B cell (primary cell): Measurements from ENCODE around the gene SLC35B2. TPM values are rescaled to one million over a fixed set of nuclear protein-coding genes. Genes with fewer than 3 reads are reported as not detected.

Source experiments
- ATAC-seq: fragments of 200-7000 bp; cut with Tn5 transposase; one replicate; pipeline ENCODE4 v1.10.0; 2021; ENCODE audit warnings: low read depth, mild to moderate bottlenecking, moderate number of reproducible peaks, moderate library complexity
- CTCF ChIA-PET: fragments of 350-600 bp; sonication (Branson Sonifier 250); formaldehyde crosslinking; loops from one replicate; lab custom pipeline; 2021; ENCODE audit warnings: antibody characterized with exemption, inconsistent platforms; lab: Charles Lee
- POLR2A ChIA-PET: fragments of 350-600 bp; sonication (Branson Sonifier 250); formaldehyde crosslinking; loops from one replicate; lab custom pipeline; 2021; ENCODE audit warnings: antibody characterized with exemption; lab: Charles Lee
- DNase-seq: peaks from one replicate; pipeline ENCODE4 v3.0.0; 2013
- H2AFZ ChIP-seq: 2 replicates; pipeline ENCODE4 v1.6.1; 2012; ENCODE audit warnings: mild to moderate bottlenecking, low read depth, low read length; ENCODE audit not compliant: insufficient read depth, poor library complexity, severe bottlenecking
- H3K27ac ChIP-seq, 2 donors: 1 replicate in 1 of 2; 2 replicates in 1 of 2; pipeline ENCODE4 v1.5.1; 2012 to 2013; ENCODE audit warnings: low read length in 2 of 2, mild to moderate bottlenecking in 2 of 2, moderate library complexity in 1 of 2
- H3K27me3 ChIP-seq, 4 experiments: fragments of 200-600 bp in 1 of 4; sonication (generic) in 1 of 4; replicated peaks in 1 of 4; 1 replicate in 2 of 4; 2 replicates in 2 of 4; pipeline versions ENCODE4 v1.6.1 to v1.7.0; 2013 to 2016; ENCODE audit warnings: low read length in 3 of 4, mild to moderate bottlenecking in 2 of 4, mixed read lengths in 1 of 4, moderate library complexity in 1 of 4; ENCODE audit not compliant: insufficient read depth in 4 of 4, control insufficient read depth in 3 of 4; ENCODE audit errors: control extremely low read depth in 1 of 4
- H3K36me3 ChIP-seq, 2 experiments: replicated peaks in 1 of 2; 1 replicate in 1 of 2; 2 replicates in 1 of 2; pipeline versions ENCODE4 v1.6.1 to v1.7.1; 2013; ENCODE audit warnings: low read length in 1 of 2; ENCODE audit not compliant: insufficient read depth in 2 of 2, control insufficient read depth in 1 of 2; ENCODE audit errors: control extremely low read depth in 1 of 2, extremely low read depth in 1 of 2
- H3K4me1 ChIP-seq, 2 donors: fragments of 200-600 bp in 1 of 2; sonication (generic) in 1 of 2; 1 replicate in 1 of 2; 2 replicates in 1 of 2; pipeline versions ENCODE4 v1.5.1 to v1.6.1; 2013 to 2017; ENCODE audit warnings: low read length in 2 of 2; ENCODE audit not compliant: control insufficient read depth in 2 of 2, insufficient read depth in 2 of 2
- H3K4me2 ChIP-seq: replicated peaks from 2 replicates; pipeline ENCODE3; 2012; ENCODE audit warnings: mild to moderate bottlenecking, low read depth, low read length; ENCODE audit not compliant: poor library complexity, severe bottlenecking
- H3K4me3 ChIP-seq, 5 experiments: fragments of 200-600 bp in 1 of 5; sonication (generic) in 1 of 5; 1 replicate in 3 of 5; 2 replicates in 2 of 5; pipeline versions ENCODE4 v1.5.1 to v1.7.0; 2011 to 2016; ENCODE audit warnings: low read length in 4 of 5, mild to moderate bottlenecking in 4 of 5, low read depth in 2 of 5, control low read depth in 1 of 5, moderate library complexity in 1 of 5; ENCODE audit not compliant: insufficient read depth in 1 of 5; ENCODE audit errors: control extremely low read depth in 1 of 5, extremely low read depth in 1 of 5
- H3K79me2 ChIP-seq: fragments of 200-600 bp; sonication (generic); one replicate; pipeline ENCODE4 v1.6.0; 2016; ENCODE audit warnings: low read length; ENCODE audit not compliant: control insufficient read depth, insufficient read depth
- H3K9ac ChIP-seq: fragments of 200-600 bp; sonication (generic); 2 replicates; pipeline ENCODE4 v1.6.1; 2017; ENCODE audit warnings: mild to moderate bottlenecking, low read length, moderate library complexity
- H3K9me3 ChIP-seq, 3 donors: one replicate each; pipeline versions ENCODE4 v1.6.1 to v1.7.1; 2013; ENCODE audit warnings: low read length in 2 of 3; ENCODE audit not compliant: control insufficient read depth in 2 of 3, insufficient read depth in 1 of 3; ENCODE audit errors: control extremely low read depth in 1 of 3
- H4K20me1 ChIP-seq: 2 replicates; pipeline ENCODE4 v1.6.0; 2012; ENCODE audit warnings: mild to moderate bottlenecking, low read length; ENCODE audit not compliant: insufficient read depth, control insufficient read depth, poor library complexity, severe bottlenecking
- H3K27ac Mint-ChIP-seq: one replicate; pipeline ENCODE4 v1.8.0; 2021; ENCODE audit warnings: mixed read lengths
- H3K27me3 Mint-ChIP-seq: one replicate; pipeline ENCODE4 v1.8.0; 2021; ENCODE audit warnings: mixed read lengths
- H3K4me1 Mint-ChIP-seq: one replicate; pipeline ENCODE4 v1.8.0; 2021; ENCODE audit warnings: mixed read lengths
- H3K4me3 Mint-ChIP-seq: one replicate; pipeline ENCODE4 v1.8.0; 2021; ENCODE audit warnings: mixed read lengths
- H3K9me3 Mint-ChIP-seq: one replicate; pipeline ENCODE4 v1.8.0; 2022; ENCODE audit warnings: mixed read lengths; ENCODE audit not compliant: insufficient read depth
- EZH2 ChIP-seq: IDR thresholded peaks from 2 replicates; pipeline ENCODE4 v1.6.1; 2012; ENCODE audit warnings: borderline replicate concordance, low read depth, mild to moderate bottlenecking, moderate library complexity, low read length; ENCODE audit not compliant: insufficient read depth, poor library complexity, severe bottlenecking
- WGBS: methylation state at CpG from one replicate; pipeline ENCODE4 v1.1.5; 2013; ENCODE audit warnings: missing lambda C conversion rate; ENCODE audit not compliant: insufficient coverage; 5-methylcytosine and 5-hydroxymethylcytosine counted together
- intact Hi-C: fragments of 100-400 bp; cut with micrococcal nuclease; formaldehyde crosslinking; loops from one replicate; pipeline ENCODE4 v1.10.0; 2022
- polyA plus RNA-seq: library from polyadenylated mRNA; depleted of rRNA; stranded (reverse); fragments of >200 nt; gene quantifications from 2 replicates; pipeline ENCODE4 v1.2.3, GENCODE V29; 2012
- total RNA-seq, 2 donors: library from RNA; stranded (reverse); fragments of 120-200 nt in 1 of 2; gene quantifications; 1 replicate in 1 of 2; 2 replicates in 1 of 2; pipeline versions ENCODE4 v1.2.3 to v1.2.4, GENCODE V29; 2013 to 2022
- TF ChIP-seq, protein P1 (sequence below): fragments of 200-600 bp; IDR thresholded peaks from one replicate; pipeline ENCODE4 v1.8.0; 2022; ENCODE audit warnings: antibody characterized with exemption, mild to moderate bottlenecking

The SLC35B2 gene
- total and polyA plus RNA-seq, 2 donors (not counting 1 experiment from before 2014, with no cell fraction given) = 30.0 to 35.2 TPM

DNA sequence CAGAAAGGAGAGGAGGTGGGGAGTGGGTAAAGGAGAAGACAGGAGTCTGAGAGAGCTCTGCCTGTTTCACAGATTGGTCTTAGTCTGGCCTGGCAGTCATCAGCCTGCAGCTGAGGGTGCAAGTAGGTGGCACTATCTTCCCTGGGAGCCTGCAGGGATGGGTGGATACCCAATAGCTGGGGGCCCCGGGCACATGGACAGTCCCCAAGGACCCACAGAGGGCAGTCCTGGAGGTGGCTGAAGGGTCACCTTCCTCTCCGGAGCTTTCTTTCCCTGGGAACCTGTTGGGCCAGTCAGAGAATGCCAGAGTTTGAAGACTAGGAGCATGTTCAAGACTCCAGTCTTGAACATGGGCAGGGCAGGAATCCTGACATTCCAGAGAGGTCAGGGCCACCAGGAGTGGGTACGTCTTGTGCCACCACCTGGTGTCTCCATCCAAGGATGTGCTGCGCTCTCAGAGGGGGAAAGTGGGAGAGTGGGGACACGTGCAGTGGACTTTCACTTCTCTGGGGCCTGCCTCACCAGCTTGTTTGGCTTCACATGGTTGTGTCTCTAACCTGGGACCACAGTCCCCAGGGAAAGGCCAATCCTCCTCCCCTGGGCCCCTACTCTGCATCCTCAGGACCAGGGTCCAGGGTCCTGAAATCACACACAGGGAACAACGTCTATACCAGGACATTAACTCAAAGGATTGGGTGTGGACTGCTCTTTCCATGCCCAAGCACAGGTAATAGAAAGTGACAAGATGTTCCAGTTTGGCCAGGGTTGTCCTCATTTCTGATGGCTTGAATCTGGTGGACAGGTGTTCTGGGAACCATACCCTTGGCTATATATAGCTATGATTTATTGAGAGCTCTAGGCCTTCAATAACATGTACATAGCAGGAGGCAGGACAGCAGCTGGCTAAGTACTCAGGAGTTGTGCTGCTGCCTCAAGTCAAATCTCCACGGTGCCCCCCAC, 37.8 kb upstream of the SLC35B2 start:
- Histone ChIP-seq H3K27me3 (peaks cover 0 to 59% (median 27%) of the 10 kb centered on the region in 4 experiments), H4K20me1 (peaks cover 7% of the 10 kb centered on the region), H3K79me2 (no peaks in the 10 kb centered on the region), H2AFZ (no peak overlapping the region), H3K27ac (no peak overlapping the region), H3K9me3 (peaks cover 0 to 7% (median 0%) of the 10 kb centered on the region in 3 donors), H3K9ac (no peak overlapping the region), H3K4me1 (peaks cover 13 to 19% of the 10 kb centered on the region in 2 donors), H3K4me2 (no peak overlapping the region), H3K4me3 (no peak overlapping the region), H3K36me3 (peaks cover 0 to under 1% of the 10 kb centered on the region in 2 experiments)
- TF ChIP-seq, protein P1, sequence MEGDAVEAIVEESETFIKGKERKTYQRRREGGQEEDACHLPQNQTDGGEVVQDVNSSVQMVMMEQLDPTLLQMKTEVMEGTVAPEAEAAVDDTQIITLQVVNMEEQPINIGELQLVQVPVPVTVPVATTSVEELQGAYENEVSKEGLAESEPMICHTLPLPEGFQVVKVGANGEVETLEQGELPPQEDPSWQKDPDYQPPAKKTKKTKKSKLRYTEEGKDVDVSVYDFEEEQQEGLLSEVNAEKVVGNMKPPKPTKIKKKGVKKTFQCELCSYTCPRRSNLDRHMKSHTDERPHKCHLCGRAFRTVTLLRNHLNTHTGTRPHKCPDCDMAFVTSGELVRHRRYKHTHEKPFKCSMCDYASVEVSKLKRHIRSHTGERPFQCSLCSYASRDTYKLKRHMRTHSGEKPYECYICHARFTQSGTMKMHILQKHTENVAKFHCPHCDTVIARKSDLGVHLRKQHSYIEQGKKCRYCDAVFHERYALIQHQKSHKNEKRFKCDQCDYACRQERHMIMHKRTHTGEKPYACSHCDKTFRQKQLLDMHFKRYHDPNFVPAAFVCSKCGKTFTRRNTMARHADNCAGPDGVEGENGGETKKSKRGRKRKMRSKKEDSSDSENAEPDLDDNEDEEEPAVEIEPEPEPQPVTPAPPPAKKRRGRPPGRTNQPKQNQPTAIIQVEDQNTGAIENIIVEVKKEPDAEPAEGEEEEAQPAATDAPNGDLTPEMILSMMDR = no peak
- no peak for TF ChIP-seq EZH2
- intact Hi-C loops = no loop called here
- DNase-seq (no peak), ATAC-seq (no peak)
- ChIA-PET CTCF (interaction anchor here (0.8 to 1.9 kb wide), 6 partner anchors 8 to 122 kb away, joined by 3 to 14 read pairs (median 4); partner anchors contain the start of gene AARS2), POLR2A (no interaction called here)
- no peak overlapping the region for H3K4me3 Mint-ChIP-seq
- H3K9me3 Mint-ChIP-seq = no peaks in the 10 kb centered on the region
- no peak overlapping the region for H3K27ac Mint-ChIP-seq
- peaks cover 3% of the 10 kb centered on the region for H3K4me1 Mint-ChIP-seq
- H3K27me3 Mint-ChIP-seq = peaks cover 52% of the 10 kb centered on the region
- WGBS = 81% methylated on average over 5 of the region's 7 CpGs
